CD1c-positive myeloid dendritic cell (primary cell): ENCODE data around the gene DHRS1.

Experiments
- DNase-seq: peaks from one replicate; pipeline ENCODE4 v3.0.0-alpha.2; 2016; ENCODE audit errors: extremely low spot score

The DHRS1 gene

DNA sequence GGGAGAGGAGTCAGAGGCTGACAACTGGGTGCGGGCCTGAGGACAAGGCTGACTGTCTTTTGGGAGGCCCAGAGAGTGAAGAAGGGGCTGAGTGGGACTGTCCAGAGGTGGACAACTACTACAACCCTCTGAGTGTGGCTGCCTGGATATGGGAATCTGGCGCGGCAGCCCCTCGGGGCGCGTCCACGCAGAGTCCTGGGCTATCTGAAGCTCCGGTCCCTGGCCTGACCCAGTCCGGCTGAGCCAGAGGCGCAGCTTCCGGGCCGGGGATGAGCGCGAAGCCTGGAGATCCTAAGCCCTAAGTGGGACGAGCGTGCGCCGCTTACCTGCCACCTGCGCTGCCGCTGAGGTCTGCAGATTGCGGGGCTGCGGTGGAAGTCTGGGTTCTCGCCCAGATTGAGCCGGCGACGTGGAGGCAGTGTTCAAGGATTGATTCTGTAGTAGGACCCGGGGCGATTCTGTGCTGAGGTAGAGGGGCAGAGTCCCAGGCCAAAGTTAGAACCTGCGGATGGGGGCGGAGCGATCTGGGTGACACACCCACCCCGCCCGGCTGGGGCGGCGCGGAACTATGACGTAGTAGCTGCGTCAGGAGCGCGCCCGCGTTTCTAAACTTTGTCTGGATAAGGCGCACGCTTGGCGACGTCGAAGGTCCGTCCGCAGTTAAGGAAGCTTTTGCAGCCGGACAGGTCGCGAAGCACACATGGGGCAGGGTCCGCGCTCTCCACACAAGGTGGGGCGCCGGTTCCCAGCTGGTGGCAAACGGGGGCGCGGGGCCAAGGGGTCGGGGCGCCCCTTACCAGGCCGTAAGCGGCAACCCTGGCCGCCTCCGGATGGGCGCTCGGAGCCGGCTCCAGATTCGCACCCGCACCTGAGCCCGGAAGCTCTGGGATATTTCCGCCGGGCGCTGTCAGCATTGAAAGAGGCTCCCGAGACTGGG, at the start of gene DHRS1, which contains the start of gene NOP9:
Gene DHRS1, minus strand, starts transcription at position 526 of the 937 bp plus-strand sequence. CDS start 674 bp downstream, outside the sequence.
Gene NOP9, plus strand, starts transcription at position 596 of the 937 bp plus-strand sequence. Its CDS starts 105 bp downstream, at position 701.
- peak; percentile 97 for DNase-seq

DNA sequence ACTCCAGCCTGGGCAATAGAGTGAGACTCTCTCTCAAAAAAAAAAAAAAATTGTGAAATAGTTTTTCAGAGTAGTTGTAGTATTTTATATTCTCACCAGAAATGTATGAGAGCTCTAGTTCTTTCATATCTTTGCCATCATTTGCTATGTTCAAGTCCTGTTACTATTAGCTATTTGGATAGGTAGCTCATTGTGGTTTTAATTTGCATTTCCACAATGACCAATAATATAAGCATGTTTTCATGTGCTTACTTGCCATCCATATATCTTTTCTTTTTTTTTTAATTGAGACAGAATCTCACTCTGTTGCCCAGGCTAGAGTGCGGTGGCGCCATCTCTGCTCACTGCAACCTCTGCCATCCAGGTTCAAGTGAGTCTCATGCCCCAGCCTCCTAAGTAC, 48.6 kb upstream of the DHRS1 start:
- DNase-seq = no peak

DNA sequence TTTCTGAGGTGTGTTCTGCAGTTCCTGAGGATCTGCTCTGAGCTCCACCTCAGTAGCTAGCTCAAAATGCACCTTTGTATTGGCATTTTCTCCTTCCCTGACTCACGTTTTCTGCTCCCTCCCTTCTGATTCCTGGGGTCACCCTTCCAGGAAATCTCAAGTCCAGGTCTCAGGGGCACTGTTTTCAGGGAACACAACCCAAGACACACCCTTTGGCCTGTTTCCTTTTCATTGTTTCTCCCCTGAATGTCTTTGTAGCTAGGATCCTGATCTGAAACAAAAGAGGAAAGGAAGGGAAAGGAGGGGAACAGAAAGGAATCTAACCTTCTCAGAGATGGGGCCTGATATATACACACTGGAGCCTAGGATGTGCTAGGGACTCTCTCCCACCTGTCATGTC, 47.6 kb upstream of the DHRS1 start:
- no peak for DNase-seq

DNA sequence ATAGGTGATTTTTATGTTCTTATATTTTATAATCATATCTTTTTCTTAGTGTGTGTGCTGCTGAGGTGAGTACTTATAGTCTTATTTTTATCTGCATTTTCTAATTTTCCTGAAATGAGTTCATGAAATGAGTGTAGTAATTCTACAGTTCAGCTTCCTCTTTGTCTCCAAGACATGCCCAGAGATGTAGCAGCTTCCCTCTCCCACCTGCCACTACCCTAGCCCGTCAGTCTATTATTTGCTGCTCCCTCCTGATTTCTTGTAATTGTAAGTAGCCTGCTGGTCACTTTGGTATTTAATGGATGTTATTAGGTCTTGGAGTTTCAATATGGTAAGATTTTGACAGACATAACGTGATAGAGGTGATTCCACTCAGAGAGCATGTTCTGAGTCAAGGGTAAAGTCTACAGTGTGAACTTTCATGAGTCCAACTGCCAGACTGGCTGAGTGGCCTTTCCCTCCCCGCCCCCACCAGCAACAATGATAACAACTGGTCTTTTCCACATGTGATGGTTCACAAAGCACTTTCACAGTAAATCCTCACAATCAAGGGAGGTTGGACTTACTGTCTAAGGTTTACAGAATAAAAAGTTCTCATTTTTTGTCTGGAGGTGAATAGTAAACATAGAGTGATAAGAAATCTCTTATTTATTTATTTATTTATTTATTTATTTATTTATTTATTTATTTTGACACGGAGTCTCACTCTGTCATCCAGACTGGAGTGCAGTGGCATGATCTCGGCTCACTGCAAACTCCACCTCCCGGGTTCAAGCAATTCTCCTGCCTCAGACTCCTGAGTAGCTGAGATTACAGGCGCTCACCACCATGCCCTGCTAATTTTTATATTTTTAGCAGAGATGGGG, 44.4 kb upstream of the DHRS1 start:
- no peak for DNase-seq

DNA sequence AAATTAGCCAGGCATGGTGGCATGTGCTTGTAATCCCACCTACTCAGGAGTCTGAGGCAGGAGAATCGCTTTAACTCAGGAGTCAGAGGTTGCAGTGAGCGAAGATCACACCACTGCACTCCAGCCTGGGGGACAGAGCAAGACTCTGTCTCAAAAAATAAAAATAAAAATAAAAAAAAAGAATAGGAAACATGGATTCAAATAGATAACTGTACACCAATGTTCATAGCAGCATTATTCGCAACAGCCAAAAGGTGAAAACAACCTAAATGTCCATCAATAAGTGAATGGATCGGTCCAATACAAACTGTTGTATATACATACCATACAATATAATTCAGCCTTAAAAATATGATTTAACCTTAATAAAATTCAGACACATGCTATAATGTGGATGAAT, 43.3 kb upstream of the DHRS1 start:
- no peak for DNase-seq

DNA sequence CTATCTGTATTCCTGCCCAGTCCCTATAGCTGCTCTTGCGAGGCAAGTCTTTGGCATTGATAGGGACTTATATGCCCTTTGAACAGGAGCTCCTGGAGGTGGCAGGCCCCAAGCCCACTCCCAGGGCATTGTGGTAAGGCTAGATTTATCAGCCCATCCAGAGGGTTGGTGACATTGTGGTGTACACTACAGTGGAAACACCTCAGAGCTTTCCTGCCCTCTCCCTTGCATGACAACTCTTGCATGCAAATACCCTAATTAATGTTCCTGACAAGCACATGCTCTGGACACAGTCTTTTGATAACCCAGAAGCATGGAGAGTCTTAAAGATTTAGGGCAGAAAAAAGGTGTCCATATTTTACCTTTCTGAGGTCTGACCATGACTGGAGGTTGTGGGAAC, 41.0 kb upstream of the DHRS1 start:
- no peak for DNase-seq

DNA sequence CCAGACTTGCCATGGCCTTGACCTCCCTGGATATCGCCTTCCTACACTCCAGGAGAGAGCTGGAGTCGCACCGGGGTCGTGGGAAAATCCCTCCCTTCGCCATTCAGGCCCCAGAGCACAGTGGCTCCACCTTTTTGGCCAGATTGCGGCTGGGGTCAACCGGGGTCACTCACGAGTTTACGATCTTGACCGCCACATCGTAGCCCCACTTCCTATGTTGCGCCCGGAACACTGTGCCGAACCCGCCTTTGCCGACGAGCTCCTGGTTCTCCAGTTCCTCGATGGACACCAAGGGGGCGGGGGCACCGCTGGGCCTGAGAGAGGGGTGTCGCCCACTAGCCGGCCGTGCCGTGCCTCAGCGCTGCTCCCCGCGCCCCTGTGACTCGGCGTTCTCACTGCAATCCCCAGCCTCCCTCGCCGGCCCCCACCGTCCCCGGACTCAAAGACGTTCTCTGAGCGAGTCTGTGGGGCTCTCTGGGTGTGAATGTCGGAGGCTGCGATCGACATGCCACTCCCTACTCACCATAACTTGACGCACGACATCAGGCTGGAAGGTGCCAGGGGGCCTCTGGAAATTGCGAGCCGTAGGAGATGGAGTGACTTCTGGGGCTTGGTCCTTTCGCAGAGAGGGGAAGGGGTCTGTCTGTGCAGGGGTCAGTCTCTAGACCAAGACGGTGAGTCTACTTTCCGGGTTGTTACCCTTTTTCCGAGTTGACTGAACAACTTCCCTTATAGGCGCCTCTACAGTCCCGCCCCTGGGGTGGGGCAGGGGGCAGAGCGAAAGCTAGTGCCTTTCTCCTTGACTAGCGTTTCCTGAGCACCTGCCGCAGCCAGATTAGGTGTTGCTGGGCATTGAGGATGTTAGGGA, 39.9 kb upstream of the DHRS1 start, which contains the start of gene RIPK3:
Gene RIPK3, minus strand, starts transcription at position 708 of the 868 bp plus-strand sequence. Its CDS starts 165 bp downstream, at position 543.
- DNase-seq = peak; percentile 70

DNA sequence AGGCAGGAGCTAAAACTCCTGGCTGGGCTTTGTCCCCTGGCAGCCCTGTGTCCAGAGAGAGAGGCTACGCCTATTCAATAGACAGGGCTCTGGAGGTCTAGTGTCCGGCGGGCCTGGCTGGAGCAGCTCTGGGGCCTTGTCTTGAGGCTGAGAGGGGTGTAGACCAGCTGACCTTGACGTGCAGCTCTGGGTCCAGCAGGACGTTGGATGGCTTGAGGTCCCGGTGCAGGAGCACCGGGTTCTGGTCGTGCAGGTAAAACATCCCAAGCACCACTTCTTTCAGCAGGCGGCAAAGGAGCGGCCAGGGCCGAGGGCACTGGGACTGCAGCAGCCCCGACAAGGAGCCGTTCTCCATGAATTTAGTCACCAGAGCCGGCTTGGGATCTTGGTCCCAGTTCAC, 39.3 kb upstream of the DHRS1 start:
- no peak for DNase-seq

DNA sequence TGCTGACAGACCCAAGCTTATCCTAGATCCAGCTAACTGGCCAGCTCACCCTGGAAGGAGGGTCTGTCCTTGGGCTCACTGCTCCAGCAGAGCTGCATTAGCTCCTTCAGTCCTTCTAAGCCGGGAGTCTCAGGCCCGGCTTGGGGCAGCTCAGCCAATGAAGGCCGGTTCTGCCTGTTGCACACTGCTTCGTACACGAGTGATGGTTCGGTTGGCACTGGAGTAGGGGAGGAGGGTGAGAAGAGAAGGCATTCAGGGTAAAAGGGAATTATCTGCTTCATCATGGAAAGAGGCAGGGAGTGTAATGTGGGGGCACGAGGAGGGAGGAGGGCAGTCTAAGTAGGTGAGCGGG, 38.2 kb upstream of the DHRS1 start:
- no peak for DNase-seq

DNA sequence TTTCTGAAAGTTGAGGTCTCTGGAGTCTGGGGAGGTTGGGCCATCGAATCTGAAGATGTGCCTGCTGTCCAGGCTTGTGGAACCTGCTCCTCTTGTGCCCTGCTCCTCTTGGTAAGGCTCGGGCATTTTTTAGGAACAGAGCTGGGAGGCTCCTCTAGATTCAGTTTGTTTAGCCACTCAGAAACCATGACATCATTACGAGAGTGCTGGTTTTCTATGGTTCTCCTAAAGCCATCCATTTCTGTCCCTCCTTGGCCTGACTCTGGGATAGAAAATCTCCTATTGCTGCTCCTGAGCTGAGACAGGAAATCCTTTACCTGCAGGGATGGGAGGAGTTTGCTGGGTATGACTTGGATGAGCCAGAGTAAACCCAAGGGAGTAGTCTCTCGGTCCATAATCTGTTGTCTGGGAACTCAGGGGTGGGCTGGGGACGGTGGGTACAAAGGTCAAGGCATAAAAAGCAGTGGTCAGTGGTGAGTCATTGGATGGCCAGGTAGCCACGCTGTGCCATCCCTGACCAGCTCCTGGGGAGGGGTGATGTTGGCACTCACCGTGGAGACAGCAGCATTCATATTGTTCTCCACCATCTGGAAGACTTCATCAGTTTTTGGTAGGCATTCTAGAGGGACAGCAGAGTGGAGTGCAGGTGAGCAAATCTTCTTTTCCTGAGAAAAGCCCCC, 37.7 kb upstream of the DHRS1 start:
- DNase-seq = no peak

DNA sequence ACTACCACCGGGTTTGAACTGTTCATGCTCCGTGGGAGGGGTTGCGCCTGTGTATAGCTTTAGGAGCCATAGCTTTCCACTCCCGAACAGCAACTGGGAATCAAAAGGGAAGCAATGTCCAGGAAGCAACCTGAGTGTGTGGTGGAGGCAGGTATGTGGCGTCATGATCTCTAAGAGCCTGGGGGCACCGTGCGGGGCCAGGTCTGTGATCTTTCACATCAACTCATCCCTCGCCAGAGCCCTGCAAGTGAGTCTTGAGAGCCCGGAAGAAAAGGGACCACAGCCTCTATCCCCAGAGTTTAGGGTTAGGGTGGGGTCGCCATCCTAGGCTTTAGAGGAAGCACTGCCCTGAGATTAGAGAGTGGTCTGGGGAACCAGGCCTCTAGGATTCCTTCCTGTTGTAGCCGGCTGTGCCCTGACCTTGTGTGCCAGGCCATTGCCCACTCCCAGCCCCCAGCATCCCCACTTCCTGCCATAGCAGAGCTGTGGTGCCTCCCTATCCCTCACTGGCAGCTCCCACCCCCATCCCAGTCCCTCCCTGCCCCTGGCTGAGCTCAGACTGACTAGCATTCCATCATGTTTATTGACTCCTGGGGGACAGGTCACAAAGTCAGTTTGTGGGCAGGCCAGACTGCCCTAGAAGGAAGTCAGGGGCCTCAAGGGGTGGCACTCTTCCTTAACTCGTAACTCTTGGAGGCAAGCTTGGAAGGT, 36.0 kb upstream of the DHRS1 start:
- no peak for DNase-seq

DNA sequence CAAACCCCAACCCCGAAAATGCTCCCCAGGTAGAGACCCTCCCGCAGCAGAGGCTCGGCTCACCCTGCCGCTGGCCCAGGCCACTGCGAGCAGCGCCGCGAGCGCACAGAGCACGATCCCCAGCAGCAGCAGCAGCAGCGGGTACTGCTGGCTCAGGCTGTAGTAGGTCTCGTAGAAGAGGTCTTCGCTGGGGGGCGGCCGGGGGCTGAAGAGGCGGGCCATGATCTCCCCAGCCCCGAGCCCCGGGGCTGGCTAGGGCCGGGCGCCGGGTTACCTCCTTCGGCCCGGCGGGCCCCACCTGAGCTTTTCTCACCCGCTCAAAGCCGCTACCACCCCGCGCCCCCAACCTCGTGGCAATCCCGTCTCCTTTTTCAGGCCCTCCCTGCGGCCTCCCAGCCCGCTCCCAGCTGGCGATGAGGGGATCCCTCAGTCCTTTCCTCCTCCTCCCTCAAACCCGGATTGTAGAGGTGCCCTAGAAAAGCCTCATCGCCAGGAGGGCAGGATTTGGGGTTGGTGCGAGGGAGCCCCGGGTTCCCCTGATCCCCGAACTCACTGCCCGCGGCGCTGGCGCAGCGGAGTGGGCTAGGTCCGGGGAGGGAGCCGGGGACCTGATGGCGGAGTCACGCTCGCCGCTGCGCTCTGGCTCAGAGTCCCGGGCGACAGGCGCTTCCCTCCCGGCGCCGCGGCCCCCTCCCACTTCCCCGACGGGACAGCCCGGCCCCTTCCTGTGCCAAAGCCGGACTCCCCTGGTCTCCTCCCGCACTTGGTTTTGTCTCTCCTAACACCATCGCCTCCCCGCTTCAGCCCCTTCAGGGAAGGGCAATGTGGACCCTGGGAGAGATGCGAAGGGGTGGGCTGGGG, 35.1 kb upstream of the DHRS1 start, which contains the start of gene ADCY4:
Gene ADCY4, minus strand, starts transcription at position 641 of the 861 bp plus-strand sequence. Its CDS starts 419 bp downstream, at position 222.
- no peak for DNase-seq

DNA sequence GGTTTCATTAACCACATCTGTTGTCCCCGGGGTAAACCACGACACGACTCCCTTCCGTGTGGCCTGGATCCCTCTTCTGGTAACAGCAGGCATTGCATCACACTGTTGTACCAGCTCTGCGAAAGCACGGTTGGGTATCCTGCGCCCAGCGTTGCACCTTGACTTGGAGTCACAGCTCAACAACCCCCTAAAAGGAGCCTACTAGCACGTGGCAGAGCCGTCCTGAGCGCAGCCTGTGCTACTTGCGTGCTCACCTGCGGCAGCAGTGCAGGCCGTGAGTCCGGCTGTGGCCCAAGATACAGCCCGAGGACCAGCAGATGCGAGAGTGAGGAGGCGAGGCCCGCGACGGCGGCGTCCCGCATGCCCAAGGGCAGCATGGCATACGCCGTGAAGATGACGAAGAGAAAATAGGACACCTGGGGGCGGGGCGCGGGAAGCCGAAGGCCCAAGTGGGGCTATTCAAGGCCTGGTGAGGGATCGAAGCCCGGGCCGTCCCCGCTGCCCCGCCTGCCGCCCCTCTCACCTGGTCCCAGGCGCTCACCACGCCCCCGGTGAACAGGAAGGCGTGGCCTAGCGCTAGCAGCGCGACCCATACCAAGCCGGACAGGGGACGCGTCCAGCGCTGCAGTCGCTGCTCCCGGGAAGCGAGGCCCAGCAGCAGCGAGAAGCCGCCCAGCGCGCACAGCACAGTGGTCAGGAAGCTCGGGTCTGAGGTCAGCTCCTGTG, 32.9 kb upstream of the DHRS1 start:
- peak; percentile 82 for DNase-seq

DNA sequence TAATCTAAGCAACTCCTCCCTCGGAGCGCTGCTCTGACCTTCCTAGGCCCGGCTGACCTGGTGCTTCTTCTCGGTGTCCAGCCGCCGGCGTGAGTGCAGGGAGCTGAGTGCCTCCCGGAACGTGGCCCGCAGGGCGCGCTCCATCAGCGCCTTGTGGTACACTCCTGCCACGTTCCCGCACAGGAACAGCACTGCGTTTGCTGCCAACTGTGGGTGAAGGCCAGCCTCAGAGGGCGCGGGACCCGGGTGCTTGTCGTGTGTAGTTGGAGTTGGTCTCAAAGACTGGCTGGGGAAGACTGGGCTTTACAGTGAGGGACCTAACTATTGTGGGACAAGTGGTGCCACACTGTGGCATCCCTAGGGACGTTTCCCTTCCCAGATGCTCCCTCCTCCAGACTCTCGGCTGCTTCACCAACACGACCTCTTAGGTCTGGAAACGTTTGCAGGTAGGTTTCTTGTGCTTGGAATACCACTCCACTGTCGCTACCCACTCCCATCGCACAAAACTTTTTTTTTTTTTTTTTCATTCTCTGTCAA, 32.2 kb upstream of the DHRS1 start:
- no peak for DNase-seq

DNA sequence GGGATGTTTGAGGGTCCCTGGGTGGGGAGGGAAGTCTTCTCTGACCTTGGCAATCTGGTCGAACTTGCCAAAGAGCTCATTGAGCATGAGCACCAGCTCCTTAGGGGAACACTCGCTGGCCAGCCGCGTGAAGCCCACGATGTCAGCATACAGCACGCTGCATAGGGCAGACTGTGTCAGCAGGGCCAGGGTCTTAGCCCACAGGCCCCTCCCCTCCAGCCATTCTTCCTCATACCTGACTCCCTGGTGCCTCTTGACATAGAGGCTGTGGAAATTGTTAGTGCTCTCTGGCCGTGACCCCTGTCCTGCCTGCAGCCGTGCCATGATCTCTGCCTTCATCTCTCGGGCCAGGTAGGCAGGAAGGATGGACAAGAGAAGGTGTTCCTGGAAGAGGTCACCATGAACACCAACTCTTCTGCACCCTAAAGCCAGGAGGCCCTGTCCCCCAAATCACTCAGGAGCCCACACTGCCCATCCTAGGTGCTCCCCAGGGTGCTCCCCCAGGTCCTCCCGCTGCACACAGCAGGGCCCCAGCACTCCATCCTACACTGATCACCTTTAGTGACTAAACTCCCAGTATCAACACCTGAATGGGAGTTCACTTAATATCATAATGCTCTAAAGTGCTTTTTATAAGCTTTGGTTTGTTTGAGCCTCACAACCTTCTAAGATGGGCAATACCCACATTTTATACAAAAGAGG, 31.5 kb upstream of the DHRS1 start:
- DNase-seq = no peak

DNA sequence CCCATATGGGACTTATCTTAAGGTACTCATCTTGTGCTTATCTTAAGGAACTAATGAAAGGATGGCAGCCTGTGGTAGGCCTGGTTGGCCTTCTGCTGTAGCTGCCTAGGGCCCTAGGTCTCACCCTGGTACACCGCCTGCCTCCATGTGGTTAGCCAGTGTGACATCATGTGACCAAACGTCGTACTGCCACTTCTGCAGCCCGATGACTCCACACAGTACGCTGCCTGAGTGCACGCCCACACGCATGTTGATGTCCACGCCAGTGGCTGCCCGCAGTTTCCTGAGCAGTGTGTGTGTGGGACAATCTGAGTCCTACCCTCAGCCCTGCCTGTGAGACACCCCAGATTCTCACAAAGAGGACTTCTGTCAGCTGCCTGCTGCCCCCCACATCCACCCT, 30.2 kb upstream of the DHRS1 start:
- peak; percentile 95 for DNase-seq

DNA sequence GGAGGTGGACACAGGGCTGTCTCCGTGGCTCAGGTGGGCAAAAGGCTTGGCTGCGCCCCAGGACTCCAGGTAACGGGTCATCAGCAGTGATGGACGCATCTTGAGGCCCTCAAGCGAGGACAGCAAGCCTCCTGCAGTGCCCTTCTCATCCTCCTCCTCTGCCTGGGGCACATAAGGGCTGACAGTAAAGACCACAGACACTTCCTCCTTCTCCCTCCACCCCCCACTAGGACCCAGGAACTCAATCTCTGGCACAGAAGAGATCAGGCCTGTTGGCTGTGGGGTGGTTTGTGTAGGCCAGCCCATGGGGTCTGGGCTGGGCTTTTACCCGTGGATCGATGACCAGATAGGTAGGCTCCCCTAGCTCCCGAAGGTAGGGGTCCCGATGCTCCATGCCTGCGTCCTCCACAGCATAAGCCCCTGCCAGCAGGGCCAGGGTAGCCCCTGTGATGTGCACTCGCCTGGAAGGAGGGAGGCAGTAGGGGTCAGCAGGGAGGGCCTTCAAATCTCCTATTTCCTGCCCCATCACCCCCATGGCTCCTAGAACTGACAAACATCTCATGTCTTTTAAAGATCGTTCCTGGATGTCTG, 29.6 kb upstream of the DHRS1 start:
- DNase-seq = no peak
